Measurements from ENCODE around the gene IQSEC1.

Gene IQSEC1

DNA sequence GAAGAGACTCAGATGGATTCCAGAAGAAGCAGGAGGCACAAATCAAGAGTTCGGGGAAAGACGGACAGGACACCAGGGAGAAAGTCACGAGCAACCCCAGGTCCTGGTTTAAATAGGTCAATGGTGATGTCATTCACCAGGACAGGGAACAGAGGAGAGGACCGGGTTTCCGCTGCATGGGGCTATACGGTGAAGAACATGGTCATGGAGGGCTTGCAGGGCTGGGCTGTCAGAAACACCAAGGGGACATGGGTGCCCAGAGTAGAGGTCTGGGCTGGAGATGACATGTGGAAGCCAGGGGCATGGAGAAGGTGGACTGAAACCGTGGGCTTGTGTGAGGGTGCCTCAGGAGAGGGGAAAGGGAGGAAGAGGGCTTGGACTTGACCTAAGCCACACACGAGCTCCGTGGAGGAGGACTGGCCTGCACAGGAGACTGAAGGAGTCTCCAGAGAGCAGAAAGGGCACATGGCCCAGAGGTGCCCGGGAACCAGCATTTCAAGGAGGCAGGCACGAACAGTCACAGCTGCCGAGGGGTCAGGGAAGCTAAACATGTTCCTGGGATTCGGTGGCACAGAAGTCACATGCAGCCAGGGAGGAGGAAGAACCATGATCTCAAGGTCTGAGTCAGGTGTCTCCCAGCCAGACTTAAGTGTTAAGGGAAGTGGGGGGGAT lies 177.7 kb downstream of the IQSEC1 start:
- H3K36me3 Mint-ChIP-seq (ENCODE audit: low read depth): peaks cover 7% of the 10 kb centered on the region
- H3K27me3 Mint-ChIP-seq: peaks cover 2% of the 10 kb centered on the region
- H3K4me3 Mint-ChIP-seq: no peak overlapping the region
- H3K27ac Mint-ChIP-seq: no peak overlapping the region
- H3K9me3 Mint-ChIP-seq: no peaks in the 10 kb centered on the region
- H3K4me1 Mint-ChIP-seq (ENCODE audit: low read depth): peaks cover 5% of the 10 kb centered on the region

DNA sequence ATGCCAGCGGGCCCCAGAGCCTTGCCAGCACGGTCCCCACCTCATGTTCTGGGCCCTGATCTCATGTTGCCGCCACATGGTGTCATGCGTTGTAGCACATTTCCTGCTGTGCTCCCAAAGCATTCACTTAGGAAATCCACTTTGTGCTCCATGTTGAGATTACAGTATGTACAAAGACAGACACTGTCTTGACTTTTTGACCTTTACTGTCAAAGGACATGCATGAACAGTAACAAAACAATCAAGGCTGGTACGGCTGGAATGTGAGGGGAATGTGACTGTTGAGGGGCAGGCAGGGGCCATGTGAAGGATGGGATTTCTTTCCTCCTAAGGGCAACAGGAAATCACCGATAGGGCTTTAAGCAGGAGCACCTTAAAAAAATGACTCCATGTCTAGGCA lies 178.6 kb downstream of the IQSEC1 start:
- peaks cover 5% of the 10 kb centered on the region for H3K4me1 Mint-ChIP-seq (ENCODE audit: low read depth)
- peaks cover 4% of the 10 kb centered on the region for H3K36me3 Mint-ChIP-seq (ENCODE audit: low read depth)
- H3K27ac Mint-ChIP-seq: no peak overlapping the region
- H3K4me3 Mint-ChIP-seq: no peak overlapping the region
- peaks cover 11% of the 10 kb centered on the region for H3K27me3 Mint-ChIP-seq
- no peaks in the 10 kb centered on the region for H3K9me3 Mint-ChIP-seq

DNA sequence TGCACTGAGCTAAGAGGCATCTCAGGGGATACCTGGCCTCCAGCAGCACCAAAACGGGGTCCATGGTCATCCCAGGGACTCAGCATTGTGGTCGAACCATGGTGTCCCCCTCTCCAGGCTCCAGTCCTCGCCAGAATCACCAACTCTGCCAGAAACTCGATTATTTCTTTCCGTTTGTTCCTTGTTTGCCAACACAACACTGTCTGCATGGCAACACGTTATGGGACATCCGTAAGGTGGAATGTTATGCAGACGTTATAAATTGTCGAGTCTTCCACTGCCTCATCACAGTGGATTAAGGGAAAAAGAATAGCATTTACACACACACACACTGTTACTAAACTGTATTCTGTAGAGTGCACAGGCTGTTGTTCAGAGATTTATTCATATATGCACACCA lies 179.4 kb downstream of the IQSEC1 start:
- Mint-ChIP-seq H3K4me3 (no peak overlapping the region), H3K9me3 (no peaks in the 10 kb centered on the region), H3K27ac (no peak overlapping the region), H3K27me3 (peaks cover 11% of the 10 kb centered on the region), H3K4me1 (ENCODE audit: low read depth) (peaks cover 5% of the 10 kb centered on the region), H3K36me3 (ENCODE audit: low read depth) (no peaks in the 10 kb centered on the region)

DNA sequence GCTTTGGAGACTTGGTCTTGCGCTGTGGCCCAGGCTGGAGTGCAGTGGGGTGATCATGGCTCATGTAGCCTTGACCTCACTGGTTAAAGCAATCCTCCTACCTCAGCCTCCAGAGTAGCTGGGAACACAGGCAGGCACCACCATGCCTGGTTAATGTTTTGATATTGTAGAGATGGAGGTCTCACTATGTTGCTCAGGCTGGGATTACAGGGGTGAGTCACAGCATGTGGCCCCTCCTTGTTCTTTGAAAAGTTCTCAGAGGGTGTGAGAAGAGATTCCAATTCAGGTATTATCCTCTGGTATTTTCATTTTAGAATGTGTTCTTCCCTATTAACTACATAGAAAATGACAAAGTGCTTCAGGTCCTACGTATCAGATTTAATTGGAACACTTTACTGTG lies 180.0 kb downstream of the IQSEC1 start:
- no peak overlapping the region for H3K27ac Mint-ChIP-seq
- no peaks in the 10 kb centered on the region for H3K36me3 Mint-ChIP-seq (ENCODE audit: low read depth)
- H3K9me3 Mint-ChIP-seq: no peaks in the 10 kb centered on the region
- no peak overlapping the region for H3K4me3 Mint-ChIP-seq
- peaks cover 16% of the 10 kb centered on the region for H3K27me3 Mint-ChIP-seq
- H3K4me1 Mint-ChIP-seq (ENCODE audit: low read depth): peaks cover 5% of the 10 kb centered on the region

DNA sequence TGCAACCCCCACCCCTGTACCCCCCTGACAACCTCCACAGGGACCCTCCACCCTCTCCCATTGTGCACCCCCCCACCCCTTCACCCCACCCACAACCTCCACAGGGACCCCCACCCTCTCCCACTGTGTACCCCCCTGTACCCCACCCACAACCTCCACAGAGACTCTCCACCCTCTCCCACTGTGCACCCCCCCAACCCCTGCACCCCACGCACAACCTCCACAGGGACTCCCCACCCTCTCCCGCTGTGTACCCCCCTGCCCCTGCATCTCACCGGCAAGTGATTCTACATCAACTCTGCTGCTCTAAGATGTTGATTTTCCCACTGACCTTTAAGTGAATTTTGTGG lies 180.4 kb downstream of the IQSEC1 start:
- Mint-ChIP-seq H3K4me1 (ENCODE audit: low read depth) (peaks cover 5% of the 10 kb centered on the region), H3K4me3 (no peak overlapping the region), H3K9me3 (no peaks in the 10 kb centered on the region), H3K27ac (no peak overlapping the region), H3K36me3 (ENCODE audit: low read depth) (no peaks in the 10 kb centered on the region), H3K27me3 (peaks cover 17% of the 10 kb centered on the region)

DNA sequence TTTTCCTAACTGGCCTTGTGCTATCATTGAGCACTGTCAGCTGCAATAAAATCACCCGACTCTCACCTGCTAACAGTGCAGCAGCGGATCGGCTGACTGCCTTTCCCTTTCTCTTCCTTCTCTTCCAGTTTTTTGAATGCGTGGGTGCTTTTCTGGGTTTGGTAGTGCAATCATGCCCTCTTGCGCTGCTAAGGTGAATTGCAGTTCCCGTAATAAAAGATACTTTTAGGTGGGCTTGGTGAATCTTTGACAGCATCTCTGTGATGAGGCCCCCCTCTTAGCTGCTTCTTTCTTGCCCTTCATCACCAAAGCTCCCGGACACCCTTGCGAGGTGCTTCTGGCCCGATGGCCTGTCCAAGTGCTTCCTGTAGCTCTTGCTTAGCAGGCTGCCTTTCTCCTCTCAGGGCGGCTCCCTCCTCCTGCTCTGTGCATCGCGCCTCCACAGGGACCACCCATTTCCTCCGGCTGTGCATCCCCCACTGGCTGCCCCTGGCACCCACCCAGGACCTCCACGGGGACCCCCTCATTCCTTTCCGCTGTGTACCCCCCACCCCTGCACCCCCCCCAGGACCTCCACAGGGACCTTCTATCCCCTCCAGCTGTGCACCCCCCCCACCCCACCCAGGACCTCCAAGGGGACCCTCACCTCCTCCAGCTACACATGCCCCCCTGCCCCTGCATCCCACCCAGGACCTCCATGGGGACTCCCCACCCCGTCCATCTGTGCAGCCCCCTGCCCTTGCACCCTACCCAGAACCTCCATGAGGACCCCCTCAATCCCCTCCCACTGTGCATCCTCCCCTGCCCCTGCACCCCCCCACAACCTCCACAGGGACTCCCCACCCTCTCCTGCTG lies 181.0 kb downstream of the IQSEC1 start:
- no peak overlapping the region for H3K27ac Mint-ChIP-seq
- peaks cover 20% of the 10 kb centered on the region for H3K27me3 Mint-ChIP-seq

DNA sequence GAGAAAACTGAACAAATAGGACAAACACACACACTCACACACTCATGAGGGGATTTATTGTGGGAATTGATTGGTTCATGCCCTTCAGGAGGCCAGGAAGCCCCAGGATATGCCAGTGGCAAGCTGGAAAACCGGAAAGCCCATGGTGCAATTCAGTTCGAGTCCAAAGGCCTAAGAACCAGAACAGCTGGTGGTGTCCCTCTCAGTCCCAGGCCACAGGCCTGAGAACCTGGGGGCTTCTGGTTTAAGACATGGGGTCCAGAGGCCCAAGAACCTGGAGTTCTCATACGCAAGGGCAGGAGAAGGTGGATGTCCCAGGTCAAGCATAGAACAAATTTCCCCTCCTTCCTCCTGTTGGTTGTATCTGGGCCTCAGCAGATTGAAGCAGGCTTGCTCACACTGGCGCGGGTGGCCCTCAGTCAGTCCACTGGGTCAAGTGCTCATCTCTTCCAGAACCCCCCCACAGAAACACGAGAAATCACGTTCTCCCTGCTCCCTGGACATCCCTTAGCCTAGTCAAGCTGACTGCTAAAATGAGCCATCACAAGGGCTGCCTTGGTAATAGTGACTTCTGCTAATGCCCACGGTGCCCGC lies 181.7 kb downstream of the IQSEC1 start:
- no peak overlapping the region for H3K27ac Mint-ChIP-seq

More for the DNA sequence above, 181.0 kb downstream of the IQSEC1 start:
- Mint-ChIP-seq H3K4me3 (no peak overlapping the region), H3K36me3 (ENCODE audit: low read depth) (no peaks in the 10 kb centered on the region), H3K9me3 (no peaks in the 10 kb centered on the region), H3K4me1 (ENCODE audit: low read depth) (peaks cover 5% of the 10 kb centered on the region)

DNA sequence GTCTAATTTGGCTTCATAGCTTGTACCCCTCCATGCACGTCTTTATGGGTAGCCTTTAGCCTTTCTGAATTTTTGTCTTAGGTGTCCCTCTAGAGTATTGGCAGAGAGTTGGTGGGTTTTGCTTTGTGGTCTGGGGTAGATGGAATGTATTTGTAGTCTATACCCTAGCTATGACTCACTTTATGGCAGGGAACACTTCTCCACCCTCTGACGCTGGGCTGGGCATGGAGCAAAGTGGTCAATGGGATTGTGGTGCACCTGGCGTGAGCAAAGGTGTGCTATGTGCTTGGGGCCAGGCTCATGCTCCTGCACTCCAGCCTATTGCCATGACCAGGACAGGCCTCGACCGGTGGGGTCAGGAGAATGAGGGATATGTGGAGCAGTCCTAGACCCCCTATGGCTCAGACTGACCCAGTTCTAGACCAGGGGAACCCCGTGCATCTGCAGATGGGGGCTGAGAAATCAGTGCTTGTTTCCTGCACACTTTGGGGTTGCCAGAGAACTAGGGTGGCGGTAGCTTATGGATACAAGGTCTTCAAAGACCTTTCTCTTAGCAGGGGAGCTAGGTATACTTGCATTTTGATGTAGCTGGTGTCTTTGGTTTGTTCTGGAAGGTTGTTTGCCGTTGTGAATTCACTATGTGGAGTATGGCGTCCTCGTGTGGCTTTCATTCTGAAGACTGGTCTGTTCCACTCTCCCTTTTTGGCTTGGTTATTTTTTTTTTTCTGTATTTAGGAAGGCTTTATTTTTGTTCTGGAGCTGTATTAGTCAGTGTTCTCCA lies 182.4 kb downstream of the IQSEC1 start:
- Mint-ChIP-seq H3K4me1 (ENCODE audit: low read depth) (peaks cover 12% of the 10 kb centered on the region), H3K27me3 (peaks cover 22% of the 10 kb centered on the region), H3K36me3 (ENCODE audit: low read depth) (no peaks in the 10 kb centered on the region), H3K27ac (no peak overlapping the region), H3K9me3 (no peaks in the 10 kb centered on the region), H3K4me3 (no peak overlapping the region)

More for the DNA sequence above, 181.7 kb downstream of the IQSEC1 start:
- H3K9me3 Mint-ChIP-seq: no peaks in the 10 kb centered on the region
- H3K4me3 Mint-ChIP-seq: no peak overlapping the region
- no peaks in the 10 kb centered on the region for H3K36me3 Mint-ChIP-seq (ENCODE audit: low read depth)
- peaks cover 6% of the 10 kb centered on the region for H3K4me1 Mint-ChIP-seq (ENCODE audit: low read depth)
- peaks cover 22% of the 10 kb centered on the region for H3K27me3 Mint-ChIP-seq

DNA sequence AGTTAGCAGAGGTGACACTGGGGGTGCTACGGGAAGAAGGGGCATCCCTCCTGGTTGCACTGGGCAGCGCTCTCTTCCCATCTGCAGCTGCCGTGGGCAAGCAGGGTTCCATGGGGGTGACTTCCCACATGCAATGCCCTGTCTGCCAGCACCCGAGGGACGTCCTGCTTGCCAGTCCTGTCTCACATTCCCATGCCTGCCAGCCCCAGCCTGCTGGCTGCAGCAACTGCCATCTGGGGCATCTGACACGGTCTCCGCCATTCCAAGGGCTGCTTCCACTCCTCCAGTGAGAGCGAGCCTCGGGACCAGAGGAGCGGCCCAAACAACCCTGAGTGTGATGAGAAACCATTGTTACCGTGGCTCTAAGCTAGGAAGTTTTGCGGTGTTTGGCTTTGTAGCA lies 186.5 kb downstream of the IQSEC1 start:
- no peaks in the 10 kb centered on the region for H3K9me3 Mint-ChIP-seq
- peaks cover 15% of the 10 kb centered on the region for H3K4me1 Mint-ChIP-seq (ENCODE audit: low read depth)
- no peaks in the 10 kb centered on the region for H3K36me3 Mint-ChIP-seq (ENCODE audit: low read depth)
- no peak overlapping the region for H3K27ac Mint-ChIP-seq
- H3K4me3 Mint-ChIP-seq: no peak overlapping the region
- peaks cover 25% of the 10 kb centered on the region for H3K27me3 Mint-ChIP-seq

DNA sequence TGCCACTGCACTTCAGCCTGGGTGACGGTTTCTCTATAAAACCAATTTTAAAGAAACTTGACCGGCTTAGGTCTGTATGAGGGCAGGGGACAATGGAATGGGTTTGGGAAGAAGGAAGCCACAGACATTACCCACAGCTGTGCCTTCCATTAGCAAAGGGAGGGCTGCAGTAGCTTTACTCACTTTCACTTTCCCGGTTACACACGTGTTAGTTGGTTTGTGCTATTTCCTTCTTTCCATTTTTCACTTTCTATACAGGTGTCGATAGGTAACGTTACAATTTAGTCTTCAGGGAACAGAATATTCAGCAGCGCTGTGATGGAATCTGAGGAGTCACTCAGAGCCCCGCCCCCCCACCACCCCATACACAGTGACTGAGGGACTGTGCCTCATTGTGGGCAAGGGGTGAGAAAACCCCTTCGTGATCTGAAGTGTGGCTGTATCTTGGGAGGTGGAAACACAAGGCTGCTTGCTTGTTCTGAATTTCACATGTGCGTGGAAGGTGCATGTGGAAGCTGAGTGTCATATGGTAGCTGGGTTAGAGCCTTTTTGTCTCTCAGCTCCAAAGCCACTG lies 187.0 kb downstream of the IQSEC1 start:
- Mint-ChIP-seq H3K27ac (no peak overlapping the region), H3K4me1 (ENCODE audit: low read depth) (peaks cover 14% of the 10 kb centered on the region), H3K9me3 (no peaks in the 10 kb centered on the region), H3K4me3 (peak overlapping the region; percentile 19), H3K36me3 (ENCODE audit: low read depth) (no peaks in the 10 kb centered on the region), H3K27me3 (peaks cover 25% of the 10 kb centered on the region)

DNA sequence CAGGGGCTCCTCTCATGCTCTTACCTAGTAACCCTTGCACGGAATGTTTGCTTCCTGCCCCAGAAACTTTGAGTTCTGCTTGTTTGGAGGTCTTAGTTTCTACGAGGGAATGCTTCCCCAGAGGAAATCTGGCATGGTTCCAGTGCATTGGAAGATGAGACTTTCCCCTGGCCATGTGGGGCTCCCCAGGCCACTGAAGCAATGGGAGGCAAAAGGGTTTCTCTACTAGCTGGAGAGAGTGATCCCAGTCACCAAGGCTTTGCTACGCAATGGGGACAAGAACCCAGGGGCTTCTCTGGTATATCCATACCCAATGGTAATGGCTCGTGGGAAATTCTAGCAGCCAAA lies 187.7 kb downstream of the IQSEC1 start:
- Mint-ChIP-seq H3K27ac (no peak overlapping the region), H3K27me3 (peaks cover 24% of the 10 kb centered on the region), H3K4me1 (ENCODE audit: low read depth) (peaks cover 14% of the 10 kb centered on the region), H3K4me3 (no peak overlapping the region), H3K36me3 (ENCODE audit: low read depth) (no peaks in the 10 kb centered on the region), H3K9me3 (no peaks in the 10 kb centered on the region)

DNA sequence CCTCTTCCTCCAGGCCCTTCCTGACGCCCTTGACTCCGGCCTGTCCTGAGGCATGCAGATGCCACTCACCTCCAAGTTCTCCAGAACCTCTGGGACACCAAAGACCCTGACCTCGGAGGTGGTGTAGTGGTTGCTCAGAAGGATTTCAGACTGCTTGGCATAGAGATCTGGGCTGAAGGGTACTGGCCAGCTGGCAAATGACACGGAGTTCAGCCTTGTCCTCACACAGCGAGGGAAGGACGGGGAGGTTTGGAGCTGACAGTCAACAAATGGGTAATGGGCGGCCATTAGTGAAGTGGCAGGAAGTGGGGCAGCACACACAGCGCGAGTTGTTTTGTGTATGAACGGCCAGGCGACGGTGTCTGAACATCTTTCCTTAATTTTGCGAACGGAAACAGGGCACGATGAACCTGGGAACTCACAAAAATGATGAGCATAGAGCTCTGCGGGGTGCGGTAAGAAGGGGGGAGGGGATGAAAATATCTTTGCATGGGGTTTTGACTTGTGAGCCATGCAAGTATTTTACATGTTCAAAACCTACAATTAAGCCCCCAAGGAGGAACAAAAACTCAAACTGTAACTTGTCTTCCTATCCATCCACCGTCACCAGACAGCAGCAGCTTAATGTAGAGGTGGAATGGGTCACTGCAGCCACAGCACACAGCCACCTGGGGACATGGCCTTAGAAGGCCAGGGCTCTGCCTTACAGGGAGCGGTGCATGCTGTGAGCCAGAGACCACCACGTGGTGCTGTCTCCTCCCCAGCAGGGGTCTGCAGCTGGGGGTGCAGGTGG lies 188.2 kb downstream of the IQSEC1 start:
- H3K36me3 Mint-ChIP-seq (ENCODE audit: low read depth): no peaks in the 10 kb centered on the region
- peaks cover 18% of the 10 kb centered on the region for H3K27me3 Mint-ChIP-seq
- no peak overlapping the region for H3K27ac Mint-ChIP-seq
- no peak overlapping the region for H3K4me3 Mint-ChIP-seq
- no peaks in the 10 kb centered on the region for H3K9me3 Mint-ChIP-seq
- H3K4me1 Mint-ChIP-seq (ENCODE audit: low read depth): peaks cover 14% of the 10 kb centered on the region

DNA sequence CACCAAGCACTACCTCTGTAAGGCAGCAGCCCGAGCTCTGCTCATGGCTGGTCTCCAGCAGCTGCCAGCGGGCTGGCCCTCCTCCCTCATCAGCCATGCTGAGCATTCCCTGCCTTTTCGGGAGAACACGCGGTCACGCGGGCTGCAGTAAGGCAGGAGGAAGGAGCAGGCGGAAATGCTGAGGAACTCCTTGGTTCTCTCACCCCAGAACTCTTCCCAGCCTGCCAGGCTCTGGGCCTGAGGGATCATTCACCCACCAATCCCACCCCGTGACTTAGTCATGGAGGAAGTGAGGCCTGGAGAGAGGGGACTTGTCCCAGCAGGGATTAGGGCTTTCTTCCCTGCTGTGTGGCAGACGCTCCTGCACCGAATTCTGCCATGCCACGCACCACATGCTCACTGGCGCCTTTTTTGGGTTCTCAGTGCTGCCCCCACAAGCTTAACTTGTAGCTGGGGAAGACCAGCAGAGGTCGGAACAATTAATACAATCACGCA lies 189.0 kb downstream of the IQSEC1 start:
- H3K9me3 Mint-ChIP-seq: no peaks in the 10 kb centered on the region
- no peak overlapping the region for H3K4me3 Mint-ChIP-seq
- peaks cover 14% of the 10 kb centered on the region for H3K4me1 Mint-ChIP-seq (ENCODE audit: low read depth)
- no peaks in the 10 kb centered on the region for H3K36me3 Mint-ChIP-seq (ENCODE audit: low read depth)
- peaks cover 15% of the 10 kb centered on the region for H3K27me3 Mint-ChIP-seq
- H3K27ac Mint-ChIP-seq: no peak overlapping the region

All from stimulated activated naive CD8-positive, alpha-beta T cell treated with anti-CD3 and anti-CD28 coated beads, Interleukin-15, Interleukin-2, amounts not matched to agents 100 ng/mL and 50 ng/mL, for 24 hours (primary cell).